NCI-H1694 treated with DMSO at 0.1 percent for 48 hours (cell line): ENCODE results near the gene NKX2-1.
"Not testable (repeated sequence)": the region's sequence is repeated elsewhere in the genome, so short reads cannot be mapped to it uniquely, and the experiment has no call there.

Experiments used
- DNase-seq: peaks from one replicate; lab custom pipeline; 2025; lab: John Stamatoyannopoulos, UW

The NKX2-1 gene

DNA sequence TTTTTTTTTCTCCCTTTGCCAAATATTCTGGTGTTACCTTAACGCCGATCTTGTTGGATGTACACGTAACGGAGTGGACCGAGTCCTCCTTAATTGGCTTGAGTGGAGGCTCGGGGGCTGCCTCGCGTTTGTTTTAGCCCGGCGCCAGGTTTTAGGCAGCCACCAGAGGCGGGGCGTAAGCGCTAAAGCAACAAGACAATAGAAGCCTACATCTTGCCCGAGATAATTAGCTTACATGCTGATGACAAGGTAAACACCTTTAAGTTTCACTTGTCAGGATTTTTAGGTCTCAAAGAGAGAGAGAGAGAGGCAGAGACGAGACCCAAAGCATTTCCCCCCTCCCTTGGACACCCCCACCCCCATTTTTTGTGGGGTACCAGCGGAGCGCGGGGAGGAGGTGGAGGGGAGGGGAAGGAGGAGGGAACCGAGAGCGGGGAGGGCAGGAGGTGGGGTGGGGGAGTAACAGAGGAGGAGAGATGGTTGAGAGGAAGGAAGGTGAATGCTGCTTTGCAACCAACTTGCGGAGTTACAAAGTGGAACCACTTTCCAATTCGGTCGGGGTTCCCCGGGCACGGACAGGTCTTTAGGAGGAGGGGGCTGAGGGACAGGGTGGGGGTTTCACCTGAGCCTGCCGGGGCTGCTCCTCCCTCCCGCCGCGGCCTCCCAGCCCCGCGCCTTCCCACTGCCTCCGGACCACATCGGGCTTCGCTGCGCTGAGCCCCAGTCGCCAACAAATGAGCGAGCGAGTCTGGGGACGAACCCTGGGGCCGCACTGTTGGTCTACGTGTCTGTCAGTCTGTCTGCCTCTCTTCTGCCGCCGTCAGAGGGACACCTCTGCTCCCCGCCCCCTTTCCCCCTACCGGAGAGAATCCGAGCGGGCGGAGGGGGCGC is at the start of gene NKX2-1:
TSS of gene NKX2-1 (minus strand) at position 802 of the 891 bp plus-strand sequence. CDS start at position 699, 103 bp downstream.
- DNase-seq = peak; percentile 55

DNA sequence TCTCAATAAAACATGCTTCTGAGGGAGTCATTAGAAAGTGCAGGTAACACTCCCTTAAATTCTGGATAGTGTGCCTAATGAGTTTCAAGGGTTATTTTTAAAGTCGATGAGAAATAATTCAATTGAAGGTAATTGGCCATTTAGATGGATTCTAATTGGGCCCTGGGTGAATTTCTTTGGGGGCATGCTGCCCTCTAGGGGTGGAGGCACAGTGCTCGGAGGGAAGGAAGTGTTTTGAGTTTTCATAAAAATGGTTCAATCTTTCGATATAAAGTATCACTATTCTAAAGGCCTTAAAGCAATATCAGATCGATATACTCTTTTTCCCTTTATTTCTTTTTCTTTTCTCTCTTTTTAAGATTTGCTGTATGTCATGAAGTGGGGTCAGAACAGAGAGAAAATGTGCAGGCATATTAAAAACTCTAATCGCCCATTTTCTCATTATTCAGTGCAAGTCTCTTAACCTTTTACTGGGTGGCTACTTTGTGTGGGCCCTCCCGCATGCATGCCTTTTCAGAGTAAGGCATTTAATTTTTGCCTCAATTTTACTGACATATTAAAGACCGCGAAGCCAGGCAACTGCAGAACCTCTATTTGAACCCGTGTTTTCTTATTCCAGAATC is 36.9 kb upstream of the NKX2-1 start:
- DNase-seq = peak; percentile 20

DNA sequence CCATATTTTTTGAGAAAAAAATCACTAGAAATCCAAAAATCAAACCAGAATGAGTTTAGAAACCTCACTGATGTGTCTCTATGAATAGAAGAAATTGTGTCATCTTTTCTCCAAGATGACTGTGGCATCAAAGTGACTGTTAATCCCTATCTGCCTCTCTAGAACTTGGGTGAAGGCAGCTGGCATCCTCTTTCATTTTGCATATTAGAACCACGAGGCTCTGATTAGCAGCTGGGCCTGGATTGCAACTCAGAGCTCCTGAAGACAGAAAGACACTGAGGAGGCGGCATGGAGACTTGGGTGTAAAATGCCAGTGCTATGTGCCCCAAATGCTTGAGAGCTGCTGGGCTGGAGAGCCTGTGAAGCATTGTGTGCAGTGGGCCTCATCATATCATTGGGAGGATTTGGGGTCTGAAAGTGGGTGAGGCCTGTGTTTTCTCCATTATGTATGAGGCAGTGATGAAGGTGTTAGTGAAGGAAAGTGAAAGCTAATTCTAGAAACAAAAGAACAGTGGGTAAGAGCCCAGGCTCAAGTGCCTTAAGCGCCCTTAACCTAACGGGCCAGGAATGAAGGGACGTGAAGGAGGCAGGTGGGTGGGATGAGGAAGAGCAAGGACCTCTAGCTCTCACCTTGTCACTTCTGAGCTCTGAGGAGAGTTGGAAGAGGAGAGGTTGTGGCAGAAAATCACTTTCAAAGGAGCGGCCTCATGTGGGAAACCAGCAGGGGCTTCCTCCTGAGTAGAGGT is 36.1 kb upstream of the NKX2-1 start:
- DNase-seq = no peak

DNA sequence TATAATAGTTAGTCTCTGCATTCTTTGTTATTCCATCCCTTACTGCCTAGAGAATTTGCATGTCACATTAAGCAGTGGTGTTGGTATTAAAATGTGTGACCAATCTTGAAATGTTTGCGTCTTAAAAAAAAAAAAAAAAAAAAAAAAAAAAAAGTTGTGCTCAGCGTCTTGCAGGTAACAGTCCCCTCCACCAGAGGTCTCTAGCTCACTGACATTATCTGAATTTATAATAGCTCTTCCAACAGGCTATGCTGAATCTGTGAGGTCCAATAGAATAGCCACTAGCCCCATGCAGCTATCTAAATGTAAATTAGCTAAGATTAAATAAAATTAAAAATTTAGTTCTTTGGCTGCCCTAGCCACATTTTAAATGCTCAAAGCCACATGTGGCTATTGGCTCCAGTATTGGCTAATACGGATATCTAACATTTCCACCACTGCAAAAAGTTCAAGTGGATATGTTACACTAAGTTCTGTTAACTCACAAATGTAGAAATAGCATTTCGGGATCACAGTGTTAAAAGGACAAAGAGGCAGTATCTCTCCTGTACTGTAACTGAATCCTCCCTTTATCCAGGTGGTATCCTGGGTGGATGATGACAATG is 33.7 kb upstream of the NKX2-1 start:
- DNase-seq = peak; percentile 36

DNA sequence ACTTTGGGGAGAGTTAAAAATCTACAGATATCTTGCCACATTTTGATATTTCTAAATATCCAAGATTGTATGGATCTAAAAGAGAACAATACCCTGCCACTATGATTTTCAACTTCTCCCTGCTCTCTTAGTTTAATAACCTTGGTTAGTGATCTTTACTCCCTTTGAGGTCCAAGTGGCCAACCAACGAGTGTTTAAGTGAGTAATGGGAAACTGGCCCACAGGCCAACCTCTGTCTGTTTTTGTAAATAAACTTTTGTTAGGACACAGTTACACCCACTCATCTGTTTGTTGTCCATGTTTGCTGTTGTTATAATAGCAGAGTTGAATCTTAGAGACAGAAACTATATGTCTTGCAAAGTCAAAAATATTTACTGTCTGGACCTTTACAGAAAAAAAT is 30.9 kb upstream of the NKX2-1 start:
- no peak for DNase-seq

DNA sequence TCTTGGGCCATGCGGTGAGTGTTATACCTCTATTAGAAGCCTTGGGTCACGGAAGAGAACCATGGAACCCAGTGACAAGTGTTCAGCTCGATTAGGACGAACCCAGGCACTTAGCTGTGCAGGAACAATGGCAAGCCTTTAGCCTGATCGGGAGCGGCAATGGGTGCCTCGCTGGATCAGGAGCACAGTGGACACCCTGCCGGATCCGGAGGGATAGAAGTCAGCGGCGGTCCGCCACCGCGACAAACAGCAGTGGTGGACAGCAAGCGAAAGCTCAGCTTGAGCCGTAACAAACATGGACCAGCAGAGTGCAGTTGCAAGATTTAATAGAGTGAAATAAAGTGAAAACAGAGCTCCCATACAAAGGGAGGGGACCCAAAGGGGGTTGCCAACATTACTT is 24.2 kb upstream of the NKX2-1 start:
- DNase-seq = not testable (repeated sequence)

DNA sequence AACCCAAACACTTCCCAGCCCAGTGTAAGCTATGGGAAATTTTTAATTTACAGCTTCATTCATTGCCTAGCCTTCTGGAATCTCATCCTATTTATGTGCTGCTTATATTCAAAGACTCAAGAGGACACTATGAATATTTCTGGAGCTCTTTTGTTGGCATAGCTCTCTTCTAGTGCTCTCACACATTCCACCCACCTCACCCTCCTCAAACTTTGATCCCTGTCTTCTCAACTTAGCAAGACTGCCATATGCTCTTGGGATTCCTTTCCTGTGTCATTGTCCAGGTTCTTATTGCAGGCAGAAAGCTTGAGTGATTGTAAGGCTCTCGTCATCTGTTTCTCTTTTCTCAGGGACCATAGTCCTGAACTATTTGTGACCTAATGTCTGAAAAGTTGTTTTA is 18.0 kb upstream of the NKX2-1 start:
- DNase-seq = no peak

DNA sequence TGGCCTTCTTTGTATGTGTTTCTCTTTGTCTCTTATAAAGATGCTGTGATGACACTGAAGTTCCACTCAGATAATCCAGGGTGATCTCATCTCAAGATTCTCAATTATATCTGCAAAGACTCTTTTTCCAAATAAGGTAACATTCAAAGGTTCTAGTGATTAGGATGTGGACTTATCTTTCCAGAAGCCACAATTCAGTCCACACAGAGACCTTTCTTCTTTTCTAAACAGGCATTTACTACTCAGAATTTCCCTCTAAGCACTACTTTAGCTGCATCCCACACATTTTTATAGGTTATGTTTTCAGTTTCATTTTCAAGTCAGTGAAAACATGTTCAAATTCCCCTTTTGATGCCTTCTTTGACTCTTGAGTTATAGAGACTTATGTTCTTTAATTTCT is 9.0 kb upstream of the NKX2-1 start:
- DNase-seq = no peak

DNA sequence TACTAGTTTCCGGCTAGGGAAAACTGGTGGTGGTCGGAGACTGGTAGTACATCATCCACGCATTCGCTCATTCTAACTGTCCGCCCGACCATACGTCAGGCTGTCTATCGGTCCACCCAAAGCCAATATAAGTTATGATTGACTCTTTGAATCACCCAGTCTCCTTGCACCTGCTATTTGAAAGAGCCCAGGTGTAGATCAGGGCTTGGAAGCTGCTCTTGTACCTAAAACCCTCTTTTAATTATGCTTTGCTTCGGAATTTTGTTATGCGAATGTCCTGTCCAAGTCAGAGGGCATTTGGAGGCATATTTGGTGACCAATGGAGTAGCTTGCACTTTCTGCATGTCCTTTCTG is 5.7 kb upstream of the NKX2-1 start:
- no peak for DNase-seq

DNA sequence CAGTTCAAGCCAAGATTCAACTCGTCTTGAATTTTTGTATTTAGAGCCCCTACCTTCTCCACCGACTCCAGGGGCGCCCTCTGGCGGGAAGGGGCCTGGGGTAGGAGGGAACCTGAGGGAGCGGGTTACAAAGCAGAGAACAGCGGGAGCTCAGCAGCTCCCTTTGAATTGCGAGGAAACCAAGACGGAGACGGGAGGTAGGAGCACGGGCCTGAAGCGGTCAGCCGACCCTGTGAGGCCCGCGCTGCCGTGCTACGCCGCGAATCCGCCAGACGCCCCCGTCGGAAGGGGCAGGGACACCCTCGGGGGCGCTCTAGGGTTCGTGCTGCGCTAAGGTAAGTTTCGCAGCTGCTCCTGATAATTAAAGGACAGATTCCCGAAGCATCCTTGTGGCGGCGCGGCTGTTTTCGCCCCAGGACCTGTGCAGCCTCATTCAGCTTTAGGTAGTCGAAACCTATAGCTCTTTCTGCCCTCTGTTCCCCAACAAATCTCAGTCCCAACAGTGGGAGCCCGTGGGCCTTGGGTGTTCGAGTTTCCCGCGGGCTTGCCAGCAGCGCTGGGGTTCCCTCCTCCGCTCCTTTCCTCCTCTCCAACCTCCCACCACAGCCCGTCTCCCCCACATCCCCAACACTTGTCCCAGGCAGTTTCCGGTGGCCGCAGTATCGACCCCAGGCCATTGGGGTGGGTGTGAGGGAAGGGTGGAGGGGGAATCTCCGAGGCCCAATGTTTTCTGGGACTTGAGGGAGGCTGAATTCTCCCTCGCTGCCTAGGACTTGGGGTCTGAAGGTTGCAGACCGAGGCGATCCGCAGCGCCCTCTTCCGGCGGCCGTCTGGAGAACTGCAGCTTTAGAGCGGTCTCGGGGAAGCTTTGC is 5.1 kb upstream of the NKX2-1 start:
- DNase-seq = peak; percentile 78

DNA sequence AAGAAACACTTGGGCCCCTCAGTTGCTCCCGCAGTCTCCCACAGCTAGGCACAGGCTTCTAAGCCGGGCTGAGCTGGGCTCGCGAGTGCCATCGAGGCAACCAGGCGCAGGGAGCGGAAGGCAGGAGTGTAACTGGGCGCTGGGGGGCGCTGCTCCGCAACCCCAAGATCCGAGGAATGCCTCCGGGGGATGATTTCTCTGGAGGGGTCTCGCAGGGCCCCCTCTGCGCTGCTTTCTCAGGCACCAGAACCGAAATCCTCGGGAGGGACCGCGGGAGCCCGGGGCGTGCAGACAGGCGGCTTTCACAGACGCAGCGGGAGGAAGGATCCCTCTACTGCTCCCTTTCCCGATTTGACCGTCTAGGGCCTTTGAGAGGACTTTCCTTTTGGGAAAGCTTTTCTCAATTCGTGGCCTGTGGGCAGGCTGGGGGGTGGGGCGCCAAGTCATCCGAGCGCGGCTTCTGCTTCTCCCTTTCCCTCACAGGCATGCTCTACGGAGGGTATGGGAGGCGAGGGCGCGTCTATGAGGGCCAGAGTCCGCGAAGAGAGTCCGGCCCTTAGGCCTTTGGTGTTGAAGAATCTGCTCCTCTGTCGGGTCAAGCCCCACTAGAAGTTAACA is 4.3 kb upstream of the NKX2-1 start:
- DNase-seq = no peak

DNA sequence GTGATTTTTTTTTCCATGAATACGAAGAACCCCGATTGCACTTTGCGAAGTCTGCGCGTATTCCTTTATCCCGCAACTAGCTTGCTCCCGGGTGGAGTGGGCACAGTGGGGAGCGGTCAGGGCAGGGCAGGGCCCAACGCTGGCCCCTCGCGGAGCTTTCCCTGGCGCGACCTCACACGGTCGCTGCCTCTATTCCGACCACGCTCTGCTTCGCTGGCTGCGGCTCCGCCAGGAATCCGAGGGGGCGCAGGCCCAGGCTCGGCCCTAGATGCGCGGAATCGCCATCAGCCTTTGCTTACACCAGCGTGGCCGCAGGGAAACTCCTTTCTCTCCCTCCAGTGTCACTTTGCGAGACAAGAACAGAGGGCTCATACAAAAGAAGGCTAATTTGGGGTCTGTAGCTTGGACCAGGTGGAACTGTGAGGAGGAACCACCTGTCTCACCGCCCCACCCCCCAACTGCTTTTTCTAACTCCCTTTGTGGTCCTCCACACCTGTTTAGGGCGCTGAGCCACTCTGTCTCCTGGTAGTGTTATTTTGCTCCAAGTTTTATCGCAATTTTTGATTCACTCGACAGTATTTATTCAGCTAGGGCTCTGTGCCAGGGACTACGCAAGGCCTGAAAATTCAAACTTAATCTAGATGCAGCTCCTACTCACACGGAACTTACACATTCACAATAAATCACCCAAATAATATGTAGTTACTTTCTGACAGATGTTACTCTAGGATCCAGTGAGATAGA is 3.1 kb upstream of the NKX2-1 start:
- DNase-seq = no peak

DNA sequence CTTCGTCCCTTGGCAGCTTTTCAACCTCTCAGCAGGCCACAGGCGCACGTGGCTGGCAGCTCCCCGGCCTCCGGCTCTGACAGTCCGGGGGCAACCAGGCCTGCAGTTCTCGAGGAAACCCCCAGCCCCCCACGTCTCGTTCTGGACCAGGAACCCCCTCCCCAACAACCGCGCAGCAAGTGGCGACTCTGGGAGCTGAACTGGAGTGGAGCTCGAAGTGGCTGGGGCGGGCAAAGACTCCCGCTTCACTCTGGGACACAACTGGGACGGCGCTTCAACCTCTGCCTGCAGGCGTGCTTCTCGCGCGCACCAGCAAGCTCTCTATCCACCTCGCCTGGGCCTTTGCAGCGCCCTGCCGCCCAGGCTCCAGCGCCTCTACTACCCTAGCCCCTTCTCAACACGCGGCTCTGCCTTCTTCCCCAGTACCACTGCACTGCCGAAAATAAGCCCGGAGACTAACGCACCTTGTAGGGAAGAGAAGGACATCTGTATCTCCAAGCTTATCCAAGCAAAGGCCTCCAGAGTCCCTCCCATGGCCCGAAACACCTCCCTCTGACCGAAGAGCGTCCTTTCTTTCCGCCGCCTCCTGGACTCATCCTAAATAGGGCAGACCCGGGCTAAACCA is 2.4 kb upstream of the NKX2-1 start:
- no peak for DNase-seq

DNA sequence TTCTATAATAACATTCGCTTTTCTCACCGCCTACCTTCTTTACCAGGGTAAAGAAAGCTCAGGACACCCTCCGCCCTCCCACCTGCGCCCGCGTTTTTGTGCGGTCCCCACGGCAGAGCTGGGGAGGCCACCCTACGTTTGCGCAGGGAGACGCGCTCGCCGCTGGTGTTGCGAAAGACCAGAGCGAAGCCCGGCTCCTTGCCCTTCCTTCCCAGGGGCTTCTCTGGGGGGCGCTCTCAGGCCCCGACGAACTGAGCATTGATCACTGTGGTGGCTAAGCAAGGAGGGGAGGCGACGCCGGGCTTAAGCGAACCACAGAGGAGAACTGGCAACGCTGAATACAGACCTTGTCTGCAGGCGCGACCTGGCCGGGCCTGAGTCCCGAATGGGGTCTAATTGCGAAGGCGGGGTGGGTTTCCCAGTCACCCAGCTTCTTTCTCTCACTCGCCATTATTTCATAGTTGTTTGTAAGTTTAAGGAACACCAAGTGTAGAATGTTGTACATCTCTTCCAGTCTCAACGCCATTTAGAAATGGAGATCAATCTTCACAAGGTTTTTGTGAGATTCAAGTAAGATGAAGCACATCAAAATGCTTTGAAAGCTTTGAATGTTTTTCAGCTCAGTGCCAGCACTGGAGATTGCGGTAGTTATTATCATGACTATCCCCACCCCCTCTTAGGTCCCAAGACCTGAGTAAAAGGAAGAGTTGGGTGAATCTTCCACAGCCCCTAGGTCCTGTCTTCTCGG is 1.7 kb upstream of the NKX2-1 start:
- no peak for DNase-seq

DNA sequence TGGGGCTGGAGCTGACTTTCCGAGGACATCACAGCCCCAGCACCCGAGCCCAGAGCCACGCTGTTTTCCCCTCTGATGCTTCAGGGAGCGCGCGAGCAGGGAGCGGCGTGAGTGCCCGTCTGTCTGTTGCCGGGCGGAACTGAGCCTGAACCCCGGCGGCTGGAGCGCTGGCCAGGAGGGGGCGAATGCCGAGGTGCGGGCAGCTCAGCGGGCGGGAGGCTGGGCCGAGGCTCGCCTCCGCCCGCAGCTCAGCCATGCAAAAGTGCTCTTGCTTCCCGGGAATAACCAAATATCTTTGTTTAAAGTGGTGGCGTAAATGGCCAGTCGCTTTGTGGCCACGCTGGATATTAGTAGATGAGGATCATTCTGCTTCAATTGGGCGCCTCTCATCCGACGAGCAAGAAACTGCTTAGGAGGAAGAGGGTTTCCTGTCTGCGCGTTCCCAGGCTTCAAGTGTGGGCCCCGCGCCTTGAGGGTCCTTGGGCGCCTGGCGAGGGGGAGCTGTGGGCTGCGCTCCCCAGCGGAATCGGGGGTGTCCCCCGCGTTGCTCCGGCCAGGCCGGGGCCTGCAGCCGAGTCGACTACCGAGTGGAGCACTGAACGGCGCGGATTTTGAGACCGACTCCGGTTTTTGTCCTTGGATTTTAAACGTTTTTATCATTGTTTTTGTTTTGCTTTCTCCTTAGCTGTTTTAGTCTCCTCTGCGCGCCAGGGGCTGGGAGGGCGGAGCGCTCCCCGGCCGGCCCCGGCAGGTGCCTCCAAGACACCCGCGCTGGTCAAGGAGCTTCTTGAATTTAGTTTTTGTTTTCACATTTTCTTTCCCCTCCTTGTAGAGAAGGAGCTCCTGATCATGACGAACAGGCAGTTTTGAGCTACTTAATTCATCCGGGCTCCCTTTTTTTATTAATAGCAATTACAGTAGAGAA is 831 bp upstream of the NKX2-1 start:
- peak; percentile 14 for DNase-seq

DNA sequence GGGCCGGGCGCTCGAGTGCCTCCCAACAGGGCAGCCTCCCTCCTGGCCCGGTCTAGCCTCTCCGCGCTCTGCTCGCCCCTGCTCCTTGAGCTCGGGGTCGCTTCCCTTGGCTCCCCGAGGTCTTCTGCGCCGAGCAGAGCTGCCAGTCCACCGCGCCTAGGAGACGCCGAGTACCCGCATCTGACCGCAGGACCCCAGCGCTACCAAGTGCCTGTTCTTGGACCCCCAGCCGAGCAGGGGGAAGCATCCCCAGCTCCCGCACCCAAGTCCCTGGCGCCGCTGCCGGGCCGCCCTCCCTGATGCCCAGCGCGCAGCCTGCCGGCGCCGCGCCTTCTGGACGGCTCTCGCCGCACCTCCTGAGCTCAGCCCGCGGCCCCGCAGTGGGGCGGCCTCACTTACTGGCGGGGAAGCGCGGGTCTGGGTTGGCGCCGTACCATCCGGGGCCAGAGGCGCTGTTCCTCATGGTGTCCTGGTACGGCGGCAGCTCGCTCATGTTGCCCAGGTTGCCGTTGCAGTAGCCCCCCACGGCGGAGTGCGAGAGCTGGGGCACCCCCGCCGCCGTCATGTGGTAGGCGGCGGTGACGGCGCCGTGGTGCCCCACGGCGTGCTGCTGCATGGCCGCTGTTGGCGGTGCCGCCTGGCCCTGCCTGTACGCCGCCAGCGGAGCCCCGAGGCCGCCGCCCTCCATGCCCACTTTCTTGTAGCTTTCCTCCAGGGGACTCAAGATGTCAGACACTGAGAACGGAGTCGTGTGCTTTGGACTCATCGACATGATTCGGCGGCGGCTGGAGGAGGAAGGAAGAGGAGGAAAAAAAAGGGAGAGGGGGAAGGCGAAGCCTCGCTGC is 1.2 kb downstream of the NKX2-1 start:
- no peak for DNase-seq

DNA sequence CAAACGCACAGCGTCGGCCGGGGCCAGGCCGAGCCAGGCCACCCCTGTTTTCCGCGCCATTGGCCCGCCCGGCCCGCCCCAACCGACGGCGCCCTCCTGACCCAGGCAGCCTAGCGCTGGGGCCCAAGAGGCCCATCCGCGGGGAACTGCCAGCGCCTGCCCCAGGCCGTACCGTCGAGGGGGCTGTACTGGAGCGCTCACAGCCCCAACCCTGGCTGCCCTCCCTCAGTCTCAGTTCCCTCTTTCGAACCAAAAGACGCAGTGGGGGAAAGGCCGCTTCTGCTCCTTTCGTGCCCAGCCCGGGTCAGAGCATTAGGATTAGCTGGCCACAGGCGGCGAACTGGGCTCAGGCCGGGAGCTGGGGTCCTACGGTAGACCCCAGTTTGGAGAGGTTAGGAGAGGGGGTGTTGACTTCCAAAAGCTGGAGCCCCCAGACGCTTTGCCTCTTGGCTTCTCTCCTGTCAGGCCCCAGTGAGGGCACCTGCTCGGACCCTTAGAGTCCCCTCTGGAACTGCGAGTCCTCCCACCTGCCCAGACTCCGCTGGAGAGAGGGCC is 1.9 kb downstream of the NKX2-1 start:
- no peak for DNase-seq
